Duodenal mucosa (tissue), 2 donors: Measurements from ENCODE around the gene NUPR2.
"Not testable (repeated sequence)": the region's sequence is repeated elsewhere in the genome, so short reads cannot be mapped to it uniquely, and the experiment has no call there.

ENCODE experiments used
- H3K27ac ChIP-seq: one replicate; pipeline ENCODE4 v1.7.0; 2013; ENCODE audit warnings: low read depth, low read length
- H3K27me3 ChIP-seq, 2 donors: one replicate each; pipeline ENCODE4 v1.7.0; 2013; ENCODE audit warnings: low read length in 2 of 2, control low read depth in 1 of 2; ENCODE audit not compliant: insufficient read depth in 2 of 2, control insufficient read depth in 1 of 2
- H3K36me3 ChIP-seq, 2 donors: one replicate each; pipeline ENCODE4 v1.7.0; 2013; ENCODE audit warnings: low read length in 2 of 2, control low read depth in 1 of 2; ENCODE audit not compliant: insufficient read depth in 2 of 2, control insufficient read depth in 1 of 2
- H3K4me1 ChIP-seq, 2 donors: one replicate each; pipeline ENCODE4 v1.7.0; 2013; ENCODE audit warnings: low read length in 2 of 2, control low read depth in 1 of 2; ENCODE audit not compliant: insufficient read depth in 2 of 2, control insufficient read depth in 1 of 2
- H3K4me3 ChIP-seq, 2 donors: one replicate each; pipeline ENCODE4 v1.7.0; 2013; ENCODE audit warnings: low read length in 2 of 2, low read depth in 1 of 2
- H3K9ac ChIP-seq, 2 donors: one replicate each; pipeline ENCODE4 v1.7.0; 2013; ENCODE audit warnings: low read length in 2 of 2, low read depth in 1 of 2
- H3K9me3 ChIP-seq, 2 donors: one replicate each; pipeline ENCODE4 v1.7.0; 2013; ENCODE audit warnings: low read length in 2 of 2, control low read depth in 1 of 2; ENCODE audit not compliant: control insufficient read depth in 1 of 2

Gene NUPR2

GRCh38 chr7:56087445-56087844 is 28.8 kb downstream of the NUPR2 start:
- Histone ChIP-seq H3K36me3 (peaks cover 0 to 4% of the 10 kb centered on the region in 2 donors), H3K9me3 (no peaks in the 10 kb centered on the region), H3K4me3 (no peak overlapping the region), H3K9ac (no peak overlapping the region), H3K27ac (no peak overlapping the region), H3K4me1 (peaks cover 0 to 5% of the 10 kb centered on the region in 2 donors), H3K27me3 (no peaks in the 10 kb centered on the region)

GRCh38 chr7:56086761-56087160 is 29.5 kb downstream of the NUPR2 start:
- Histone ChIP-seq H3K27me3 (no peaks in the 10 kb centered on the region), H3K36me3 (peaks cover 0 to 4% of the 10 kb centered on the region in 2 donors), H3K27ac (no peak overlapping the region), H3K4me1 (peaks cover 0 to 5% of the 10 kb centered on the region in 2 donors), H3K9me3 (no peaks in the 10 kb centered on the region), H3K9ac (no peak overlapping the region), H3K4me3 (no peak overlapping the region)

- H3K9me3 ChIP-seq: no peaks in the 10 kb centered on the region
- H3K27ac ChIP-seq: no peak overlapping the region
- H3K9ac ChIP-seq: no peak overlapping the region
- H3K4me3 ChIP-seq: no peak overlapping the region
- peaks cover 4 to 15% of the 10 kb centered on the region in 2 donors for H3K36me3 ChIP-seq
- no peaks in the 10 kb centered on the region for H3K27me3 ChIP-seq
- H3K4me1 ChIP-seq: peaks cover 3 to 11% of the 10 kb centered on the region in 2 donors
These were observed 32.9 kb downstream of the NUPR2 start for GRCh38 chr7:56083150-56083785.

- peaks cover 3 to 11% of the 10 kb centered on the region in 2 donors for H3K4me1 ChIP-seq
- H3K9me3 ChIP-seq: no peaks in the 10 kb centered on the region
- H3K36me3 ChIP-seq: peaks cover 6 to 14% of the 10 kb centered on the region in 2 donors
- no peak overlapping the region for H3K27ac ChIP-seq
- H3K4me3 ChIP-seq: no peak overlapping the region
- H3K27me3 ChIP-seq: no peaks in the 10 kb centered on the region
- H3K9ac ChIP-seq: no peak overlapping the region
These were observed 34.4 kb downstream of the NUPR2 start for GRCh38 chr7:56081626-56082340.

- not testable (repeated sequence) for H3K9ac ChIP-seq, H3K27me3 ChIP-seq, H3K9me3 ChIP-seq, H3K4me3 ChIP-seq, H3K27ac ChIP-seq
- Histone ChIP-seq H3K4me1 (peaks cover 3 to 11% of the 10 kb centered on the region in 2 donors), H3K36me3 (peaks cover 6 to 18% of the 10 kb centered on the region in 2 donors)
These were observed 35.3 kb downstream of the NUPR2 start for GRCh38 chr7:56080726-56081435.

GRCh38 chr7:56079450-56080185 is 36.6 kb downstream of the NUPR2 start:
- no peaks in the 10 kb centered on the region for H3K27me3 ChIP-seq
- H3K4me1 ChIP-seq: peaks cover 3 to 11% of the 10 kb centered on the region in 2 donors
- no peak overlapping the region for H3K4me3 ChIP-seq
- no peak overlapping the region for H3K27ac ChIP-seq
- H3K9me3 ChIP-seq: no peaks in the 10 kb centered on the region
- peaks cover 6 to 18% of the 10 kb centered on the region in 2 donors for H3K36me3 ChIP-seq
- no peak overlapping the region for H3K9ac ChIP-seq

GRCh38 chr7:56078196-56078595 is 38.0 kb downstream of the NUPR2 start:
- Histone ChIP-seq H3K27ac (no peak overlapping the region), H3K9me3 (no peaks in the 10 kb centered on the region), H3K9ac (no peak overlapping the region), H3K4me1 (peaks cover 3 to 8% of the 10 kb centered on the region in 2 donors), H3K36me3 (peaks cover 6 to 18% of the 10 kb centered on the region in 2 donors), H3K4me3 (no peak overlapping the region), H3K27me3 (no peaks in the 10 kb centered on the region)

- Histone ChIP-seq H3K27me3 (no peaks in the 10 kb centered on the region), H3K27ac (no peak overlapping the region), H3K9me3 (no peaks in the 10 kb centered on the region), H3K36me3 (peaks cover 6 to 23% of the 10 kb centered on the region in 2 donors), H3K4me3 (no peak overlapping the region), H3K4me1 (peaks cover 3 to 6% of the 10 kb centered on the region in 2 donors), H3K9ac (no peak overlapping the region)
These were observed 38.5 kb downstream of the NUPR2 start for GRCh38 chr7:56077681-56078080.

GRCh38 chr7:56074371-56074791 is 41.8 kb downstream of the NUPR2 start:
- Histone ChIP-seq H3K27ac (no peak overlapping the region), H3K9me3 (no peaks in the 10 kb centered on the region), H3K4me1 (peaks cover 0 to 4% of the 10 kb centered on the region in 2 donors), H3K4me3 (no peak overlapping the region), H3K9ac (no peak overlapping the region), H3K27me3 (no peaks in the 10 kb centered on the region), H3K36me3 (peaks cover 6 to 36% of the 10 kb centered on the region in 2 donors)
